HFF-Myc (cell line): ENCODE results near the gene MMP3.

Source experiments
- DNase-seq: peaks from one replicate; pipeline ENCODE4 v3.0.0-alpha.2; 2011; ENCODE audit warnings: low read depth; ENCODE audit errors: extremely low read depth
- H3K4me3 ChIP-seq: replicated peaks from 2 replicates; pipeline ENCODE4 v1.5.1; 2011; ENCODE audit warnings: low read depth, mild to moderate bottlenecking, control low read depth, low read length
- TF ChIP-seq, protein P1 (sequence below): IDR thresholded peaks from 2 replicates; pipeline ENCODE4 v1.5.1; 2012; ENCODE audit warnings: mild to moderate bottlenecking, low read depth, low read length, control low read depth; ENCODE audit errors: missing control alignments

The MMP3 gene

DNA sequence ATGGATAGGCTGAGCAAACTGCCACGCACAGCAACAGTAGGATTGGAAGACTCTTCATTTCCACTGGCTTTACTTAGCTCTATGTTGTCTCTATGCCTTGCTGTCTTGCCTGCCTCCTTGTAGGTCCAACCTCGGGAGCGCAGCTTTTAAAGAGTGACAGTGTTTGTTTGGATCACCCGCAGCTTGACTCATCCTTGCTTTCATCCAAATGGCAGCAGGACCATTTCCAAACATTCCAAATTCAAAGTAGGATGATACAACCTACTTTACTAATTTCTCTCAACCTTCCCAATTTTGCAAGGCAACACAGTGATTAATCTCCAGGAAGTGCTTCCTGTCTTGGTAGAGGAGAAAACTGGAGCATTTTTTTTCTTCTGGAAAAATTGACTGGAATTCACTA lies at the start of gene MMP3:
TSS of gene MMP3 (minus strand) at position 121 of the 400 bp plus-strand sequence. CDS start at position 58, 63 bp downstream.
- TF ChIP-seq, protein P1, sequence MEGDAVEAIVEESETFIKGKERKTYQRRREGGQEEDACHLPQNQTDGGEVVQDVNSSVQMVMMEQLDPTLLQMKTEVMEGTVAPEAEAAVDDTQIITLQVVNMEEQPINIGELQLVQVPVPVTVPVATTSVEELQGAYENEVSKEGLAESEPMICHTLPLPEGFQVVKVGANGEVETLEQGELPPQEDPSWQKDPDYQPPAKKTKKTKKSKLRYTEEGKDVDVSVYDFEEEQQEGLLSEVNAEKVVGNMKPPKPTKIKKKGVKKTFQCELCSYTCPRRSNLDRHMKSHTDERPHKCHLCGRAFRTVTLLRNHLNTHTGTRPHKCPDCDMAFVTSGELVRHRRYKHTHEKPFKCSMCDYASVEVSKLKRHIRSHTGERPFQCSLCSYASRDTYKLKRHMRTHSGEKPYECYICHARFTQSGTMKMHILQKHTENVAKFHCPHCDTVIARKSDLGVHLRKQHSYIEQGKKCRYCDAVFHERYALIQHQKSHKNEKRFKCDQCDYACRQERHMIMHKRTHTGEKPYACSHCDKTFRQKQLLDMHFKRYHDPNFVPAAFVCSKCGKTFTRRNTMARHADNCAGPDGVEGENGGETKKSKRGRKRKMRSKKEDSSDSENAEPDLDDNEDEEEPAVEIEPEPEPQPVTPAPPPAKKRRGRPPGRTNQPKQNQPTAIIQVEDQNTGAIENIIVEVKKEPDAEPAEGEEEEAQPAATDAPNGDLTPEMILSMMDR = no peak
- no peak within 1 kb of the TSS for H3K4me3 ChIP-seq
- DNase-seq = peak; percentile 30

DNA sequence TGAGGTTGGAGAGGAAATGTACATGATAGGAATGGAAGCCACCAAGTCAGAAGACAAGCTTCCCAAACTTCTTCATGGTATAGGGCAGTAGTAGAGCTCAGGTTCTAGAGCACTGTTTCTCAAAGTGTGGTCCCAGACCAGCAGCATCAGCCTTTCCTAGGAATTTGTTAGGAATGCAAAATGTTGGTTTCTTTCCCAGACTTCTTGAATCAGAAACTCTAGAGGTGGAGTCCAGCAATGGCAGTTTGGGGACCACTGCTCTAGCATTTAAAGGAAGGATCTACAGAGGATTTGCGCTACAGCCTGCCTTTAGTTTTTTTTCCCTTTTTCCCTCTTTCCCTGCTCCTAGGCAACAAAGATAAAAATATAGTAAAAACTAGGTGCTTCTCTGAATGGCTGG lies 48.3 kb upstream of the MMP3 start:
- TF ChIP-seq, protein P1 = no peak
- no peak overlapping the region for H3K4me3 ChIP-seq
- no peak for DNase-seq

DNA sequence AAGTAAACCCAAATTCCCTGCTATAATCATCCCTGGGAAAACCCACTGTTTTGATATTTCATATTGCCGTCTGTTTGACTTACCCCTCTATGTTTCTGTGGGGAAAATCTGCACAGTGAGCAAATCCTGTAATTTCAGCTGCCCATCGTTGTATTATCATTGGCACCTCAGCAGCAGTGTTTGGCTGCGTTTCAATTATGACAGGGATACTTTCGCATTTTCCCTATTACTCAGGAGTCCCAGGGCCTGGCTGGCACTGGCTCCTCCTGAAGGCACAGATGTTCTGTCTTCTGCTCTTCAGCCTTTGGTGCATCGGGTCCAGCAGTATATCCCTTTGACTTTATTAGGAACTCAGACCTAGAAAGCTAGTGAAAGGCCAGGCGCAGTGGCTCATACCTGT lies 43.6 kb upstream of the MMP3 start:
- H3K4me3 ChIP-seq = no peak overlapping the region
- TF ChIP-seq, protein P1 = no peak
- no peak for DNase-seq

DNA sequence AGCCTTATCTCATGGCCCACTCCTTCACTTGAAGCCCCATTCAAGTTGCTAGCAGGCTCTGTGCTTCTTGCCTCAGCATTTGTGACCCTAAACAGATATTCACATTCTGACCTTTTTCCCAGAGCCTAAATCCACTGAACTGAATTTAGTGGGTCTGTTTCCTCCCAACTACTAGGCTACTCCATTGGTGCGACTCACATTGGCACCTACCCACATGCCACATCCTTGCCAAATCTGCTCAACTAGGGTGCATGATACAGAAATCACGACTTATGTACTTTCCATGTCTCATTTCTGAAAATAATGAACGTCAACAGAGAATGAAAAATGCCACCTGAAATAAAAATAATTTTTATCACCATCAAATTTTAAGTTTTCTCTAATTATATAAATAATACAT lies 39.7 kb upstream of the MMP3 start:
- TF ChIP-seq, protein P1 = no peak
- H3K4me3 ChIP-seq = no peak overlapping the region
- no peak for DNase-seq

DNA sequence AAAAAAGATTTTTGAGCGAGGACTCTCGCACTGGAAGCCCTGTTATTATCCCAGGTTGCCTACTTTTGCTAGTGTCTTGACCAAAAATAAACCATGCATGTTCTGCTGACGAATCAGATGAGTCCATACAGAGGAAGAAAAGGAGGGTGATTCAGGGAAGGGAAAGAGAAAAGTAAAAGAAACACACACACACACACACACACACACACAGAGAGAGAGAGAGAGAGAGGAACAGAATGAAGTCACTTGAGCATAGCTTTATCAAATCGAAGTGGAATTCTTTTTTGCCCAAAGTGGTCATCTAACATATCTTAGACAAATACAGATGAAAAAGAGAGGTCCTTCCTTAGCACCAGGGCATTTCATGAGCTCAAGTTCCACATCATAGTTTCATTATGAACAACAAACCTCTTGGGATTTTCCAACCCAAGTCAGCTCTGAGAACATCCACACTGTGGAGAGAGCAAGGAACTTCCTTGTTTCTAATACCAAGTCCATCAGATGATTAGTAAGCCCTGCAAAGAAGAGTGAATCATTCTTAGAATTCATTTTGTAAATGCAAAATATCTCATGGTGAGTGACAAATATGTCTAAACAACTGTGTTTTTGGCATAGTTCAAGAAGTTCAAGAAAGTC lies 39.1 kb upstream of the MMP3 start:
- no peak for DNase-seq
- TF ChIP-seq, protein P1 = no peak

DNA sequence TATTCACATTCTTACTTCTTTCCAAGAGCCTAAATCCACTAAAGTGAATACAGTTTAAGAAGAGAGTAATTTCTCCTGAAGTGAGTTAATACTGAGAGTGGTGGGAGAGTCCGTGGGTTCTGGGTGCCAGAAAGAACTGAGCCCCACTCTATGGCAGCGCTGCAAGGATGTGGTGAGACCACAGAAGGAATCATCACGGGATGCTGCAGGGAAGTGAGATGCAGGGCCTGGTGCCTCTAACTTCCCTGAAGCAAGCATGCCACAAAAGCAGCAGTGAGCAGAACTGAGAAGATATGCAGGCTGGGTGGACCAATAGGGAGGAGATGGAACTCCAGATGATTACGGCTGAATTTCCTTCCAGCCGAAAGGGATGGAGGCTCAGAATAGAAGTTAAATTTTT lies 36.4 kb upstream of the MMP3 start:
- no peak overlapping the region for H3K4me3 ChIP-seq
- TF ChIP-seq, protein P1 = no peak
- no peak for DNase-seq

More for the DNA sequence above, 39.1 kb upstream of the MMP3 start:
- no peak overlapping the region for H3K4me3 ChIP-seq

DNA sequence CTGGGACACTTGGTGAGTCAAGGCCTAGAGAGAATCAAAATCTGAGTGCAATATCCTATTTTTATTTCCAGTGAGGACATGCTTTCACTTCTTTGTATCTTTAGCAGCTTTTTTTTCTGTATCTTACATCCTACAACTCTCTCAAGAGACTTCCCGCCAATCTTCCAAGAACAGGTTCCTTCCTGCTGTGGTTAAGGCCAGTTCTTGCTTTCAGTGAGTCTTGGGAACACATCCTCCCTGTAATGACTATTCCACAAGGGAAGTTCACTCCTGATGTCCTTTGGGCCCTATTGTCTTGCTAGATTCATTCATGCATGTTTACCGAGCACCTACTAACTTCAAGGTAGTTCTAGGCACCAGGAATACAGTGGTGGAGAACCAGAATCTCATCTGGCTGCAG lies 35.2 kb upstream of the MMP3 start:
- no peak for DNase-seq
- TF ChIP-seq, protein P1 = no peak
- H3K4me3 ChIP-seq = no peak overlapping the region
